G401.6 (cell line): ENCODE measurements around the gene NDFIP1.
A peak's percentile ranks its signal among the peaks of the same experiment; 100 is the strongest.

ENCODE experiments used
- FAIRE-seq: peaks from 2 replicates; lab custom pipeline; 2012; peaks lifted over from hg19 to GRCh38; lab: Jason Lieb, UNC

Gene NDFIP1

GRCh38 chr5:142119051-142119625 lies 10.6 kb downstream of the NDFIP1 start:
- FAIRE-seq = no peak

- no peak for FAIRE-seq
Observed at GRCh38 chr5:142120247-142120935, 11.8 kb downstream of the NDFIP1 start.

- FAIRE-seq = no peak
Observed at GRCh38 chr5:142122121-142122520, 13.5 kb downstream of the NDFIP1 start.

GRCh38 chr5:142125378-142125777 lies 16.8 kb downstream of the NDFIP1 start:
- FAIRE-seq = no peak

GRCh38 chr5:142125963-142126362 lies 17.4 kb downstream of the NDFIP1 start:
- no peak for FAIRE-seq

GRCh38 chr5:142128675-142129208 lies 20.2 kb downstream of the NDFIP1 start:
- FAIRE-seq = no peak

GRCh38 chr5:142129446-142130066 lies 21.0 kb downstream of the NDFIP1 start:
- no peak for FAIRE-seq

- FAIRE-seq = no peak
Observed at GRCh38 chr5:142131394-142131793, 22.8 kb downstream of the NDFIP1 start.

GRCh38 chr5:142132916-142133315 lies 24.3 kb downstream of the NDFIP1 start:
- no peak for FAIRE-seq

GRCh38 chr5:142133330-142134206 lies 25.0 kb downstream of the NDFIP1 start:
- FAIRE-seq = no peak

- peak; percentile 6 for FAIRE-seq
Observed at GRCh38 chr5:142134331-142135010, 25.9 kb downstream of the NDFIP1 start.

- FAIRE-seq = no peak
Observed at GRCh38 chr5:142141463-142141862, 32.9 kb downstream of the NDFIP1 start.

GRCh38 chr5:142143878-142144277 lies 35.3 kb downstream of the NDFIP1 start:
- peak; percentile 95 for FAIRE-seq

- peak; percentile 91 for FAIRE-seq
Observed at GRCh38 chr5:142145106-142145900, 36.7 kb downstream of the NDFIP1 start.

GRCh38 chr5:142149363-142149762 lies 40.8 kb downstream of the NDFIP1 start:
- FAIRE-seq = no peak

GRCh38 chr5:142150431-142150830 lies 41.9 kb downstream of the NDFIP1 start:
- no peak for FAIRE-seq

- peak; percentile 94 for FAIRE-seq
Observed at GRCh38 chr5:142151436-142152383, 43.1 kb downstream of the NDFIP1 start.

- FAIRE-seq = no peak
Observed at GRCh38 chr5:142152384-142152732, 43.8 kb downstream of the NDFIP1 start.

GRCh38 chr5:142153674-142154448 lies 45.3 kb downstream of the NDFIP1 start:
- FAIRE-seq = no peak
